ENCODE measurements around the gene SIRT5. TPM values are rescaled to one million over a fixed set of nuclear protein-coding genes. Genes with fewer than 3 reads are reported as not detected.

SIRT5 gene
- total RNA-seq, 2 donors from 2014 or later: 10.2 to 11.2 TPM

DNA sequence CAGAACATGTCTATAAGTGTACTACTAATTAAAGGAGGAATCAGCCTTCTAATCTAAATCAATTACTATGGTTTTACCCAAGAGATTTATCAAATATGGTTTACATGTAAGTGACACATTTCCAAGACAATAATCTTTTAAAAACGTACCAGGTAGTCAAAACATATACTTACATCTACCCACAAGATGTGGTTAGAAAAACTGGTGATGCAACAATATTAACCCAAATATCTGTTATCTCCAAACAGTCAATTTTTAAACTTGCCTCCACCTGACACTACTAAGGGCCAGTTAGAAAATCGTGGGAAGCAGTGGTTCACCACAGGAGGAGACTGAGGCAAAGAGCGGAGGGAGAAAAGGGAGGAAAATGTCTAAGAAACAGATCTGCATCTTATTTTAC lies 68.7 kb downstream of the SIRT5 start:
- Histone ChIP-seq H3K4me1 (no peaks in the 10 kb centered on the region), H3K9me3 (no peaks in the 10 kb centered on the region), H3K27me3 (no peaks in the 10 kb centered on the region), H3K36me3 (replicated peaks in 1 of 2; ENCODE audit: insufficient read depth in 1 of 2, low read depth in 2 of 2) (peaks cover 0 to 11% of the 10 kb centered on the region in 2 donors), H3K4me3 (no peak overlapping the region), H3K27ac (no peak overlapping the region)
- ATAC-seq (no peak), DNase-seq (no peak)
- 75 to 76% methylated on average over 3 of the region's 3 CpGs for WGBS, 2 donors
- intact Hi-C loops (cut with DNase I): no loop called here
- TF ChIP-seq, protein P1, sequence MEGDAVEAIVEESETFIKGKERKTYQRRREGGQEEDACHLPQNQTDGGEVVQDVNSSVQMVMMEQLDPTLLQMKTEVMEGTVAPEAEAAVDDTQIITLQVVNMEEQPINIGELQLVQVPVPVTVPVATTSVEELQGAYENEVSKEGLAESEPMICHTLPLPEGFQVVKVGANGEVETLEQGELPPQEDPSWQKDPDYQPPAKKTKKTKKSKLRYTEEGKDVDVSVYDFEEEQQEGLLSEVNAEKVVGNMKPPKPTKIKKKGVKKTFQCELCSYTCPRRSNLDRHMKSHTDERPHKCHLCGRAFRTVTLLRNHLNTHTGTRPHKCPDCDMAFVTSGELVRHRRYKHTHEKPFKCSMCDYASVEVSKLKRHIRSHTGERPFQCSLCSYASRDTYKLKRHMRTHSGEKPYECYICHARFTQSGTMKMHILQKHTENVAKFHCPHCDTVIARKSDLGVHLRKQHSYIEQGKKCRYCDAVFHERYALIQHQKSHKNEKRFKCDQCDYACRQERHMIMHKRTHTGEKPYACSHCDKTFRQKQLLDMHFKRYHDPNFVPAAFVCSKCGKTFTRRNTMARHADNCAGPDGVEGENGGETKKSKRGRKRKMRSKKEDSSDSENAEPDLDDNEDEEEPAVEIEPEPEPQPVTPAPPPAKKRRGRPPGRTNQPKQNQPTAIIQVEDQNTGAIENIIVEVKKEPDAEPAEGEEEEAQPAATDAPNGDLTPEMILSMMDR (IDR thresholded peaks at IDR 0.05): no peak
- no peak for TF ChIP-seq POLR2A (IDR thresholded peaks at IDR 0.05)

DNA sequence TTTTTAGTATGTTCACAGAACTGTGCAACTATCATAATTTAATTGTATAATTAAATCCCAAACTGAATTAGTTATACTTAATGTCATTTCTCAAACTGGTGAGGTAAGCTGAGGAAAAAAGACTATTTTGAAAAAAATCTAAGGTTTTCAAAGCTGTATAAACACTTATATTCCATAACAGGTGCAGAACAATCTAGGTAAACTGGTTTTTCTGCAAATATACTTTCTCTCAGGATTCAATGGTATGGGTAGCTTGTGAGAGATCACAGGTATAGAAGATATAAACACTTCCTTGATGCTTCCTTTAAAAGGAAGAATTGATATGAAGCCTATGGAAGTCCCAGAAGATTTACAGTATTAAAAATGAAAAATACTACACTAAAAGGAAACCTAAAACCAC lies 74.4 kb downstream of the SIRT5 start:
- Histone ChIP-seq H3K36me3 (replicated peaks in 1 of 2; ENCODE audit: insufficient read depth in 1 of 2, low read depth in 2 of 2) (peaks cover 0 to 2% of the 10 kb centered on the region in 2 donors), H3K27me3 (no peaks in the 10 kb centered on the region), H3K9me3 (no peaks in the 10 kb centered on the region), H3K4me3 (no peak overlapping the region), H3K4me1 (peaks cover 11% of the 10 kb centered on the region), H3K27ac (no peak overlapping the region)
- TF ChIP-seq, protein P1 (IDR thresholded peaks at IDR 0.05): no peak
- DNase-seq (no peak), ATAC-seq (no peak)
- intact Hi-C loops (cut with DNase I): no loop called here

DNA sequence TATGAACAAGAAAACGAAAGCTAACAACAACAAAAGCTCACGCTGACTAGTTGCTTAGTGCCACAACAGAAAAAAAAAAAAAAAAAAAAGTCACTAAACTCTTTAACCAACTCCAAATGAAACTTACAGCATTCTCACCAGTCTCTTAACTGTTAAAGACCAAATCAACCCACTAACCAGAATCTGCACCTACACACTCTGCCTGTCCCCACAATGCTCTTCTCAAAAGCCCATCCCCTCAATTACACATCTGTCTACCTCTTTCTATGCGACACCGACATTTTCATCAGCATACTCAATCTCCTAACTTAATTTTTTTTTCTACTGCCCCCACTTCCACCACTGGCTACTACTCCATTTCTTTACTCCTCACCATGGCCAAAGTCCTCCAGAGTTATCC lies 75.0 kb downstream of the SIRT5 start:
- Histone ChIP-seq H3K4me1 (peaks cover 11% of the 10 kb centered on the region), H3K27me3 (no peaks in the 10 kb centered on the region), H3K4me3 (no peak overlapping the region), H3K27ac (no peak overlapping the region), H3K36me3 (replicated peaks in 1 of 2; ENCODE audit: insufficient read depth in 1 of 2, low read depth in 2 of 2) (peaks cover 0 to 2% of the 10 kb centered on the region in 2 donors), H3K9me3 (no peaks in the 10 kb centered on the region)
- TF ChIP-seq POLR2A (IDR thresholded peaks at IDR 0.05): no peak
- TF ChIP-seq, protein P1 (IDR thresholded peaks at IDR 0.05): no peak
- DNase-seq (no peak), ATAC-seq (no peak)
- WGBS, 2 donors: 87% methylated on average over 4 of the region's 4 CpGs
- intact Hi-C loops (cut with DNase I): no loop called here

DNA sequence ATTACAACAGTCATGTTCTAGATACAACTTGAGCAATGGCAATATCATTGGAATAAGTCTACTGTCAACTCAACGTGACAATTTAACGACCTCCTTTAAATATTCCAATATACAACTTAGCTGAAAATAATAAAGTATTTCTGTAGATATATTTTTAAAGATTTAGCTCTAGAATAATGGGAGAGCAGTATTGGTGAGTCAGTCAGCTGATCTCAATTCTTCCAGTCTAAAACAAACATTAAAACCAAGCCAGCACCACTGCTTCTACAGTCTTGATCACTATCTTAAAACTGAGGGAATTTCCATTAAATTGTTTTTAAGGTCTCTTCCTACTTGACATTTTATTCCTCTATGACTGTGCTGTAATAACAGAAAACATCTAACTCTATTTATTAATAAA lies 78.9 kb downstream of the SIRT5 start:
- Histone ChIP-seq H3K36me3 (replicated peaks in 1 of 2; ENCODE audit: insufficient read depth in 1 of 2, low read depth in 2 of 2) (peaks cover 0 to 2% of the 10 kb centered on the region in 2 donors), H3K9me3 (no peaks in the 10 kb centered on the region), H3K4me3 (no peak overlapping the region), H3K27me3 (no peaks in the 10 kb centered on the region), H3K4me1 (peaks cover 11% of the 10 kb centered on the region), H3K27ac (no peak overlapping the region)
- WGBS, 2 donors: 35 to 52% methylated on average over 2 of the region's 2 CpGs
- DNase-seq (no peak), ATAC-seq (no peak)
- intact Hi-C loops (cut with DNase I): no loop called here
- TF ChIP-seq, protein P1 (IDR thresholded peaks at IDR 0.05): no peak
- TF ChIP-seq POLR2A (IDR thresholded peaks at IDR 0.05): no peak

DNA sequence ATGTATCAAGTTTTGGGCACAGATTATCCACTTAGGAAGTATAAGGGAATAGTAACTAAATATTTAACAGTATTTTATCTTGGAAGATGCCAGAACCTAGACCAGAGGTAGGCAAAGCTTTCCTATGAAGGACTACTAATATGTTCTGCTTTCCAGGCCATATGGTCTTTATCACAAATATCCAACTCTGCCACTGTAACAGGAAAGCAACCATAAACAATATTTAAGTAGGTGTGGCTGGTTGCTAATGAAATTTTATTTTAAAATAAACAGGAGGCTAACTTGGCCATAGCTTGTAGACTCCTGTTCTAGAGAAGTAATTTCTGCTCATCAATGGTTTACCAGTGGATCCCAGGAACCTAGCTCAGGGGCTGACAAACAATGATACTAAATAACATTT lies 80.1 kb downstream of the SIRT5 start:
- intact Hi-C loops (cut with DNase I): no loop called here
- no peak for ATAC-seq

More for the DNA sequence above, 80.1 kb downstream of the SIRT5 start:
- Histone ChIP-seq H3K27me3 (no peaks in the 10 kb centered on the region), H3K4me3 (no peak overlapping the region), H3K9me3 (no peaks in the 10 kb centered on the region), H3K4me1 (peaks cover 15% of the 10 kb centered on the region), H3K36me3 (replicated peaks in 1 of 2; ENCODE audit: insufficient read depth in 1 of 2, low read depth in 2 of 2) (peaks cover 0 to 2% of the 10 kb centered on the region in 2 donors), H3K27ac (no peak overlapping the region)
- no peak for TF ChIP-seq POLR2A (IDR thresholded peaks at IDR 0.05)
- TF ChIP-seq, protein P1 (IDR thresholded peaks at IDR 0.05): no peak
- DNase-seq: no peak

All from body of pancreas (tissue), 4 donors.